Astrocyte (in vitro differentiated cells and primary cell): ENCODE results near the gene TMUB2. TPM values are rescaled to one million over a fixed set of nuclear protein-coding genes. Genes with fewer than 3 reads are reported as not detected.

Experiments used
- DNase-seq: peaks from one replicate; pipeline ENCODE4 v3.0.0-alpha.2; 2010; ENCODE audit warnings: low read depth
- FAIRE-seq: peaks from 2 replicates; lab custom pipeline; 2011; peaks lifted over from hg19 to GRCh38; lab: Jason Lieb, UNC
- H2AFZ ChIP-seq: 2 replicates; pipeline ENCODE4 v1.6.0; 2012; ENCODE audit warnings: low read depth, low read length, inconsistent platforms
- H3K27ac ChIP-seq: 2 replicates; pipeline ENCODE4 v1.5.1; 2011; ENCODE audit warnings: low read depth, low read length, inconsistent platforms
- H3K27me3 ChIP-seq: 2 replicates; pipeline ENCODE4 v1.6.0; 2011; ENCODE audit warnings: low read length, inconsistent platforms; ENCODE audit not compliant: insufficient read depth
- H3K36me3 ChIP-seq: 2 replicates; pipeline ENCODE4 v1.5.1; 2011; ENCODE audit warnings: low read length, inconsistent platforms; ENCODE audit not compliant: insufficient read depth
- H3K4me1 ChIP-seq: 2 replicates; pipeline ENCODE4 v1.5.1; 2011; ENCODE audit warnings: low read length, inconsistent platforms; ENCODE audit not compliant: insufficient read depth
- H3K4me2 ChIP-seq: 2 replicates; pipeline ENCODE4 v1.6.0; 2012; ENCODE audit warnings: low read length, inconsistent platforms
- H3K4me3 ChIP-seq: 2 replicates; pipeline ENCODE4 v1.5.1; 2011; ENCODE audit warnings: low read depth, mild to moderate bottlenecking, low read length, inconsistent platforms; ENCODE audit not compliant: insufficient read depth
- H3K79me2 ChIP-seq: 2 replicates; pipeline ENCODE4 v1.6.0; 2012; ENCODE audit warnings: mild to moderate bottlenecking, low read length, inconsistent platforms; ENCODE audit not compliant: insufficient read depth
- H3K9ac ChIP-seq: 2 replicates; pipeline ENCODE4 v1.6.0; 2012; ENCODE audit warnings: mild to moderate bottlenecking, low read length, inconsistent platforms
- H3K9me3 ChIP-seq: 2 replicates; pipeline ENCODE4 v1.5.1; 2012; ENCODE audit warnings: low read depth, mild to moderate bottlenecking, low read length, inconsistent platforms; ENCODE audit not compliant: insufficient read depth
- H4K20me1 ChIP-seq: 2 replicates; pipeline ENCODE4 v1.6.0; 2012; ENCODE audit warnings: low read length, inconsistent platforms; ENCODE audit not compliant: insufficient read depth
- H3K27ac Mint-ChIP-seq: one replicate; pipeline ENCODE4 v1.8.0; 2021; ENCODE audit warnings: mild to moderate bottlenecking, mixed read lengths; ENCODE audit not compliant: unreplicated experiment
- H3K27me3 Mint-ChIP-seq: one replicate; pipeline ENCODE4 v1.8.0; 2021; ENCODE audit warnings: low read depth, mixed read lengths; ENCODE audit not compliant: unreplicated experiment
- H3K36me3 Mint-ChIP-seq: one replicate; pipeline ENCODE4 v1.8.0; 2021; ENCODE audit warnings: low read depth, mixed read lengths; ENCODE audit not compliant: unreplicated experiment
- H3K4me1 Mint-ChIP-seq: one replicate; pipeline ENCODE4 v1.8.0; 2021; ENCODE audit warnings: low read depth, mixed read lengths; ENCODE audit not compliant: unreplicated experiment
- H3K4me3 Mint-ChIP-seq: one replicate; pipeline ENCODE4 v1.8.0; 2021; ENCODE audit warnings: mild to moderate bottlenecking, moderate library complexity, mixed read lengths; ENCODE audit not compliant: unreplicated experiment
- H3K9me3 Mint-ChIP-seq: one replicate; pipeline ENCODE4 v1.8.0; 2021; ENCODE audit warnings: mild to moderate bottlenecking, mixed read lengths; ENCODE audit not compliant: unreplicated experiment
- CTCF ChIP-seq: IDR thresholded peaks from 2 replicates; pipeline ENCODE4 v1.5.1; 2011; ENCODE audit warnings: low read depth, mild to moderate bottlenecking, inconsistent platforms, low read length, moderate library complexity; ENCODE audit not compliant: insufficient read depth
- EZH2 ChIP-seq: IDR thresholded peaks from 2 replicates; pipeline ENCODE4 v1.6.1; 2012; ENCODE audit warnings: mild to moderate bottlenecking, low read length, inconsistent platforms; ENCODE audit not compliant: insufficient read depth
- total RNA-seq: library from RNA; stranded (reverse); gene quantifications from 2 replicates; pipeline ENCODE4 v1.2.1, GENCODE V29; 2021

The TMUB2 gene
- total RNA-seq, 1 donor from 2014 or later, result 28.8 TPM

GRCh38 chr17:44164476-44164875, 22.3 kb upstream of the TMUB2 start:
- H3K4me1 Mint-ChIP-seq, result peaks cover 2% of the 10 kb centered on the region
- peaks cover 5% of the 10 kb centered on the region for H3K36me3 ChIP-seq
- TF ChIP-seq CTCF (no peak), EZH2 (no peak)

GRCh38 chr17:44167181-44167861, 19.5 kb upstream of the TMUB2 start:
- no peak overlapping the region for H3K4me3 ChIP-seq
- peaks cover 5% of the 10 kb centered on the region for H3K4me1 Mint-ChIP-seq
- no peak overlapping the region for H3K27ac Mint-ChIP-seq
- no peaks in the 10 kb centered on the region for H3K27me3 ChIP-seq
- H3K36me3 Mint-ChIP-seq, result no peaks in the 10 kb centered on the region
- DNase-seq (no peak), FAIRE-seq (no peak)
- no peak overlapping the region for H3K9ac ChIP-seq
- H3K4me1 ChIP-seq, result peaks cover 11% of the 10 kb centered on the region
- no peaks in the 10 kb centered on the region for H3K9me3 ChIP-seq
- H3K27ac ChIP-seq, result no peak overlapping the region
- no peak overlapping the region for H2AFZ ChIP-seq
- no peaks in the 10 kb centered on the region for H3K36me3 ChIP-seq
- H4K20me1 ChIP-seq, result no peaks in the 10 kb centered on the region
- no peaks in the 10 kb centered on the region for H3K27me3 Mint-ChIP-seq
- no peak overlapping the region for H3K4me2 ChIP-seq
- TF ChIP-seq EZH2 (no peak), CTCF (no peak)
- no peaks in the 10 kb centered on the region for H3K9me3 Mint-ChIP-seq
- H3K4me3 Mint-ChIP-seq, result no peak overlapping the region
- H3K79me2 ChIP-seq, result no peaks in the 10 kb centered on the region

More at GRCh38 chr17:44164476-44164875, 22.3 kb upstream of the TMUB2 start:
- H3K4me3 ChIP-seq, result no peak overlapping the region
- no peaks in the 10 kb centered on the region for H3K79me2 ChIP-seq
- no peaks in the 10 kb centered on the region for H3K27me3 Mint-ChIP-seq
- no peaks in the 10 kb centered on the region for H3K27me3 ChIP-seq
- no peaks in the 10 kb centered on the region for H3K9me3 ChIP-seq
- H3K36me3 Mint-ChIP-seq, result no peaks in the 10 kb centered on the region
- H3K4me3 Mint-ChIP-seq, result peak overlapping the region; percentile 20
- FAIRE-seq, result no peak
- H2AFZ ChIP-seq, result no peak overlapping the region
- no peak for DNase-seq
- H3K27ac ChIP-seq, result no peak overlapping the region
- no peaks in the 10 kb centered on the region for H3K9me3 Mint-ChIP-seq
- no peak overlapping the region for H3K27ac Mint-ChIP-seq
- H3K9ac ChIP-seq, result no peak overlapping the region
- H3K4me2 ChIP-seq, result no peak overlapping the region
- peaks cover 4% of the 10 kb centered on the region for H3K4me1 ChIP-seq
- no peaks in the 10 kb centered on the region for H4K20me1 ChIP-seq

- no peak overlapping the region for H3K9ac ChIP-seq
Observed at GRCh38 chr17:44170135-44170498, 16.7 kb upstream of the TMUB2 start.

More at GRCh38 chr17:44170135-44170498, 16.7 kb upstream of the TMUB2 start:
- Histone ChIP-seq H4K20me1 (no peaks in the 10 kb centered on the region), H3K36me3 (no peaks in the 10 kb centered on the region), H3K4me3 (no peak overlapping the region), H3K27ac (no peak overlapping the region), H3K9me3 (no peaks in the 10 kb centered on the region), H3K4me1 (peaks cover 11% of the 10 kb centered on the region), H3K27me3 (no peaks in the 10 kb centered on the region), H3K79me2 (no peaks in the 10 kb centered on the region), H2AFZ (no peak overlapping the region), H3K4me2 (peak overlapping the region; percentile 45)
- Mint-ChIP-seq H3K9me3 (no peaks in the 10 kb centered on the region), H3K27me3 (no peaks in the 10 kb centered on the region), H3K27ac (no peak overlapping the region), H3K4me1 (peaks cover 5% of the 10 kb centered on the region), H3K36me3 (no peaks in the 10 kb centered on the region), H3K4me3 (no peak overlapping the region)
- no peak for DNase-seq
- TF ChIP-seq EZH2 (no peak), CTCF (no peak)
- no peak for FAIRE-seq
